Ishikawa (cell line): ENCODE results near the gene KEAP1.

Experiments used
- CEBPB ChIP-seq: IDR thresholded peaks from 2 replicates; pipeline ENCODE4 v1.6.1; 2012
- EP300 ChIP-seq: IDR thresholded peaks from 2 replicates; pipeline ENCODE4 v1.6.1; 2012; ENCODE audit warnings: borderline replicate concordance
- TAF1 ChIP-seq: IDR thresholded peaks from 2 replicates; pipeline ENCODE4 v1.6.1; 2012; ENCODE audit warnings: low read depth, mild to moderate bottlenecking
- TCF12 ChIP-seq: IDR thresholded peaks from 2 replicates; pipeline ENCODE4 v1.6.1; 2012; ENCODE audit warnings: low read depth
- TEAD4 ChIP-seq: IDR thresholded peaks from 2 replicates; pipeline ENCODE4 v1.6.1; 2012
- USF1 ChIP-seq: IDR thresholded peaks from 2 replicates; pipeline ENCODE4 v1.6.1; 2012
- YY1 ChIP-seq: IDR thresholded peaks from 2 replicates; pipeline ENCODE4 v1.6.1; 2012; ENCODE audit warnings: low read depth
- ZBTB7A ChIP-seq: IDR thresholded peaks from 2 replicates; pipeline ENCODE4 v1.6.1; 2012; ENCODE audit warnings: low read depth
- TF ChIP-seq, protein P1 (sequence below): IDR thresholded peaks from 2 replicates; pipeline ENCODE4 v1.6.1; 2012

- peak; percentile 91 for TF ChIP-seq YY1
- peak; percentile 83 for TF ChIP-seq TAF1
- TF ChIP-seq, protein P1, sequence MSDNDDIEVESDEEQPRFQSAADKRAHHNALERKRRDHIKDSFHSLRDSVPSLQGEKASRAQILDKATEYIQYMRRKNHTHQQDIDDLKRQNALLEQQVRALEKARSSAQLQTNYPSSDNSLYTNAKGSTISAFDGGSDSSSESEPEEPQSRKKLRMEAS, result peak; percentile 87
- TF ChIP-seq EP300, result peak; percentile 58; the same call in 1 of the 2 replicates
- peak; percentile 77; the same call in 1 of the 2 replicates for TF ChIP-seq TCF12
- TF ChIP-seq ZBTB7A, result no peak
- TF ChIP-seq TEAD4, result peak; percentile 44
- peak; percentile 46; the same call in 1 of the 2 replicates for TF ChIP-seq USF1
- TF ChIP-seq CEBPB, result no peak
These were observed 593 bp downstream of the KEAP1 start for GRCh38 chr19:10502524-10503001.
